CD4-positive, alpha-beta T cell treated with Interleukin-10 for 1 hour (primary cell): Measurements from ENCODE around the gene FLNA.
"Not testable (repeated sequence)": the region's sequence is repeated elsewhere in the genome, so short reads cannot be mapped to it uniquely, and the experiment has no call there.

Source experiments
- DNase-seq: peaks from one replicate; pipeline ENCODE4 v3.0.0-alpha.2; 2020

FLNA gene

DNA sequence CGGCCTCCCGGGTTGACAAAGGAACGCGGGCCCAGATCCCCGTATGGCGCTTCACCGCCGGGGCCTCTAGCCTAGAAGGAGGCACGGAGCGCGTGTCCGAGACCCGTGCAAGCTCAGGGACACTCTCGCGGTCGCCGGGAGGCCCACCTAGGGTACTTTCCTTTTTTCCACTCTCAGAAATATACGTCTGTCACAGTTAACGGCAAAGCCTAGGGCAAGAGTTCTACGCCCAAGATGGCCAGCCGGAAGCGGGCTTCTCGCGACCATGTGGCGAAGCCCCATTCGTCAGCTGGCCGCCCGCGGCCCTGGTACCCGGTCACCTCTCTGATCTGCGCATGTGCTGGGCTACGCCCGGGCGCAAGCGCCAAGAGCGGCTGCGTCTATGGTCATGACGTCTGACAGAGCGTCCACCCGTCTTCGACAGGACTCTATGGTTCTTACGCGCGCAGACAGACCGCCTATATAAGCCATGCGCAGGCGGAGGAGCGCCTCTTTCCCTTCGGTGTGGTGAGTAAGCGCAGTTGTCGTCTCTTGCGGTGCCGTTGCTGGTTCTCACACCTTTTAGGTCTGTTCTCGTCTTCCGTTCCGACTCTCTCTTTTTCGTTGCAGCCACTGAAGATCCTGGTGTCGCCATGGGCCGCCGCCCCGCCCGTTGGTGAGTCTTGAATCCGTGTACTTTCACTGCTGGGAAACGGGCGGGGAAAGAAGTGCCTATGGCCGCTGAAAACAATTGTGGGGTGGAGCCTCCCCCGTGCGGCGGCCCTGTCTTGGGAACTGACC is 23.6 kb upstream of the FLNA start, which contains the start of gene RPL10:
Gene RPL10 (plus strand): TSS at position 490 of the 780 bp plus-strand sequence. CDS start 143 bp downstream, at position 633.
- DNase-seq, result peak; percentile 95

DNA sequence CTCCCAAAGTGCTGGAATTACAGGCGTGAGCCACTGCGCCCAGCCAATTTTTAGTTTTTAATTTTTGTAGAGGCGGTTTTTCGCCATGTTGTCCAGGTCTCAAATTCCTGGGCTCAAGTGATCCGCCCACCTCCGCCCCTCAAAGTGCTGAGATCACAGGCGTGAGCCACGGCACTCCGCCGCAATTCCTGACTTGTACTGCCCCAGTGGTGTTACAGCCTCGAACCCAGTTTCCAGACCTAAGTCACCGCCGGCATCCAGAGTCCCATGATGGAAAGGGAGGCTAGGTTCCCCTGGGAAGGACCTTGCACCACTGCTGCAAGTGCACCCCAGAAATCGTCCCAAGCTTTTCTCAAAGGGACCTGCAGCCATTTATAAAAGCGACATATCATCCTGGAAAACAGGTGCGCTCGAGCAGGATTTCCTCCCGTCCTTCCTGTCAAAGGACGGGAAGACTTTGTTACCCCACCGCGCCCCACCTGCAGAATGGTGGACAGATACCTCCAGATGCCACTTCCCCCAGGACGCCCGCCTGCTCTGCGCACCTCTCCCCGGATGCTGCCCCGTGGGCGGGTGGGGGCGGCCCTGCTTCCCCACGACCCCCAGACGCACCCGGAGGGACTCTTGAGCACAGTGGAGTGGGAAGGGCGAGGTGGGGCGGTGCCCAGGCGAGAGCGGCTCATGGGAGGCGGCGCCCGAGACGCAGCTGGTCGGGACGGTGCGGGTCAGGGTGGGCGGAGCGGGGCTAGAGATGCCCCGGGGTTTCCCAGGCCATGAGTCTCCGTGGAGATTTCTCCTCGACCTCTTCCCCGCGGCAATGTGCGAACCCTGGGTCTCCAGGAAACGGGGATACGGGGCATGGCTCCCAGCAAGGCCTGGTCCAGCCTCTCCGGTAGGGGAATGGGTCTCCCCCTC is 22.8 kb upstream of the FLNA start:
- DNase-seq, result peak; percentile 61

GRCh38 chrX:154396363-154396762 is 21.9 kb upstream of the FLNA start:
- not testable (repeated sequence) for DNase-seq

GRCh38 chrX:154389812-154390747 is 15.6 kb upstream of the FLNA start:
- peak; percentile 50 for DNase-seq

GRCh38 chrX:154388649-154389048 is 14.2 kb upstream of the FLNA start:
- DNase-seq, result not testable (repeated sequence)

- not testable (repeated sequence) for DNase-seq
These were observed 13.7 kb upstream of the FLNA start for GRCh38 chrX:154388094-154388493.

DNA sequence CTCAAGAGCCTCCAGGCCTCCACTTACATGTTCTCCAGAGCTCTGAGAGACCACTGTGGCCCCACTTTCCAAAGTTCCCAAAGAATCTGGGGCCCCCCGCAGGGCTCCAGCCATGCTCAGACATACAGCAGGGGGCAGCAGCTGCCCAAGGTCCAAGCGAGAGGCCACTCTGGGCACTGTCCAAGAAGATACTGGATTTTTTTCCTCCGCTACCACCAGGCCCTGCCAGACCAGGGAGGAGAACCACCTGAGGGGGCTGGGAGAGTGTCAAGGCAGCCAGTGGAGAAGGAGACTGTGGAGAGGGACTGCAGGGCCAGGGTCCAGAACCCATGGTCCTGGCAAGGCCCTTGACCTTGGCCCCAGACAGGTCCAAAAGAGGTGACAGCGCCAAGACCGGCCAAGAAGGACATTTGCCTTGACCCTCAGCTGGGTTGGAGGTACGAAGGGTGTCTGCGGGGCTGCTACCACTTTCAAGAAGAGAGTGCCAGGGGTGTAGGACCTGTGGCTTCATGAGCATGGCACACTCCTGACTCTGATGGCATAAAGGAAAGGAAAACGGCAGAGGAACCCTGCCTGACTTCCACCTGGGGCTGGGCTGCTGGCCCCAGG is 10.0 kb upstream of the FLNA start:
- DNase-seq, result no peak

- no peak for DNase-seq
These were observed 9.2 kb upstream of the FLNA start for GRCh38 chrX:154383359-154384283.

- DNase-seq, result no peak
These were observed 8.1 kb upstream of the FLNA start for GRCh38 chrX:154382483-154383069.

DNA sequence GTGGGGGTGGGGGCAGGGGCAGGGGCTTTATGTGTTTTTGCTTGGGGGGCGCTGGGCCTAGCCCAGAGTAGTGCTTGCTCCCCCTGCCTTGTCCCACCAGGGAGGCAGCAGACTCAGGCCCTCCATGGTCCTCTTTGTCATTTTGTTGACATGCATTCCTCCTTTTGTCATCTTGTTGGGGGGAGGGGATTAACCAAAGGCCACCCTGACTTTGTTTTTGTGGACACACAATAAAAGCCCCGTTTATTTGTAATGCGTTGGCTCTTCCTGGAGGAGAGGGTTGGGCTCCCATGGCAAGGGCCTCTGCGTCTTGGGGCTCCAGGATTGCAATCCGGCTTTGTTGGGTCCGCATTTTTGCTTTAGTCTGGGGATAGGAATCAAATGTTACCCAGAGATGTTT is 6.8 kb upstream of the FLNA start:
- DNase-seq, result no peak

GRCh38 chrX:154380787-154381186 is 6.4 kb upstream of the FLNA start:
- DNase-seq, result no peak

DNA sequence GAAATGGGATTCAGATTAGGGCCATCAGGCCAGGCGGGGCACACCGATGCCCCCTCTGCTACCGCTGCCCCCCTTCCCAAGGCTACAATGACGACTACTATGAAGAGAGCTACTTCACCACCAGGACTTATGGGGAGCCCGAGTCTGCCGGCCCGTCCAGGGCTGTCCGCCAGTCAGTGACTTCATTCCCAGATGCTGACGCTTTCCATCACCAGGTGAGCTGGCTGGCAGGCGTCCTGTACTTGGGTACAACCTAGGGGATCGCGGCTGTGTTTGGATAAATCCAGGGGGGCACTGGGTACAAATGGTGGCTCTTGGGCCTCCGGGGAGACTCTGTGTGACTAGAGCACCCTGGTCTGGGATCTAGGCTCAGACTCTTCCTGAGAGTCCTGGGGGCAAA is 5.7 kb upstream of the FLNA start:
- DNase-seq, result no peak

- no peak for DNase-seq
These were observed 5.1 kb upstream of the FLNA start for GRCh38 chrX:154379569-154379951.

DNA sequence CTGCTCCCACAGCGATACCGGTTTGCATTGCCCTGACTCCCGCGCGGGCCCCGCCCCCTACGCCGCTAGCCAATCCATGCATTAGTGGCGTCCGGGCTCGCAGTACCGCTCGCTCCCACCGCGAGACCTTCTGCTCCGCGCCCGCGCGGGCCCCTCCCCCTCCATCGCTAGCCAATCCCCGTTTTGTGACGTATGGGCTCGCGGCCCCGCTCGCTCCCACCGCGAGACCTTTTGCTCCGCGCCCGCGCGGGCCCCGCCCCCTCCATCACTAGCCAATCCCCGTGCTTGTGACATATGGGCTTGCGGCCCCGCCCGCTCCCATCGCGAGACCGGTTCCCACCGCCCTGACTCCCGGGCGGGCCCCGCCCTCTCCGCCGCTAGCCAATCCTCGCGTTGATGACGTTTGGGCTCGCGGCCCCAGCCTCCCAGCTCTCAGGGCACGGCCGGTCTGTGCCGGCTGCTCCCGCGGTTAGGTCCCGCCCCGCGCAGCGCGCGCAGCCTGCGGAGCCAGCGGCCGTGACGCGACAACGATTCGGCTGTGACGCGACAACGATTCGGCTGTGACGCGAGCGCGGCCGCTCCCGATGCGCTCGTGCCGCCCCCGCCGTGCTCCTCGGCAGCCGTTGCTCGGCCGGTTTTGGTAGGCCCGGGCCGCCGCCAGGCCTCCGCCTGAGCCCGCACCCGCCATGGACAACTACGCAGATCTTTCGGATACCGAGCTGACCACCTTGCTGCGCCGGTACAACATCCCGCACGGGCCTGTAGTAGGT is 4.5 kb upstream of the FLNA start, which contains the start of gene EMD:
Gene EMD (plus strand): TSS at position 497 of the 770 bp plus-strand sequence. CDS start 190 bp downstream, at position 687.
- peak; percentile 97 for DNase-seq

DNA sequence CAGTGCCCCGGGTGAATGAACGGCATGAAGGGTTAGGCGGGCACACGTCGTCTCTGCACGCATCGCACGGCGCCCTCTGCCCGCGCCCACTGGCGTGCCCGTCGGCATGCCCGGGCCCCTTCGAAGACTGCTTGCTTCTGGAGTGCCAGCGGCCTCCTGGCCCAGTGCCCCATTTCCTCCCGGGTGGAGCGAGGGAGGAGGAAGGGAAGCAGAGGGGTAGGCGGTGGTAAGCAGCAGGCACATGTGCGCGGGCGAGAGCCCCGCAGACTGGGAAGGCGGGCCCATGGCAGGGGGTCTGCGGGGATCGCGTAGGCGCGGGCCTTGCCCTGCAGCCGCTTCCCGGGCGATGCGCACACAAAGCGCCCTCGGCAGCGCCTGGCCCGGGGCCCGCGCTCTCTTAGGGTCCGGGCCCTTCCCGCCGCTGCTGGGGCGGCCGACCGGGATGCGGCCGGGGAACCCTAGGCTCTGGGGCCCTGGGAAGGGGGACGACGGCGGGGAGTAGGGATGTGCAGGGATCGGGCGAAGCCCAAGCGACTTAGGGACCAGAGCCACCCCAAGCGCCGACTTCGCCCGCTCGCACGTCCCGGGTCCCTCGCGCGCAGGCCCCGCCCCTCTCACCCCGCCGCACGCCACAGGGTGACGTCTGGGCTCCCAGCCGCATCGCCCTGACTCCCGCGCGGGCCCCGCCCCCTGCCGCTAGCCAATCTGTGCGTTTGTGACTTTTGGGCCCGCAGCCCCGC is 3.8 kb upstream of the FLNA start:
- peak; percentile 52 for DNase-seq

DNA sequence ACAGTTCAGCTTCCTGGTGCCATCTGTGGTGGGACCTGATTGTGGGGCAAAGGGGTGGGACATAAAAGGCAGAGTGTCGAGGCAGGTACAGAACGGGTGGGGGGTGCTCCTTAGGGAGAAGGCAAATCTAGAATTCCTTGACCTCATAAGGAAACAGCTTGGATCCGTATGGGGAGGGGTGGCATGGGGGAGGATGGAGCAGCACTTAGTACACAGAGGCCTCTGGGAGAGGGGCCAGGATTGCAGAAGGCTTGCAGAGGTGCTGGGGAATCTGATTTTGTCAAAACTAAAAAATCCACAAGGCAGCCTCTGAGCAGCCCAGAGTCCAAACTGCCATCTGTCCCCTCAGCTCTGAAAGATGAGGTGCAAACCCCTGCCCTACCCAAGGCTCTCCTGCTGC is 2.3 kb upstream of the FLNA start:
- no peak for DNase-seq

DNA sequence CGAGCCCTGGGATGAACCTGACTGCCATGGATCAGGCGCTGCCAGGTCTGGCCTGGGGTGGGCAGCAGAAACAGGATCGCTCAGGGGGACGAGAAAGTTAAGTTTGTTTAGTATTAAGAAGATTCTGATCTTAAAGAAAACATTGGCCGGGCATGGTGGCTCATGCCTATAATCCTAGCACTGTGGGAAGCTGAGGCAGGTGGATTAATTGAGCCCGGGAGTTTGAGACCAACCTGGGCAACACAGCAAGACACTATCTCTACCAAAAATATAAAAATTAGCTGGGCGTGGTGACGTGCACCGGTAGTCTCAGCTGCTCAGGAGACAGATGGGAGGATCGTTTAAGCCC is 696 bp upstream of the FLNA start:
- no peak for DNase-seq

DNA sequence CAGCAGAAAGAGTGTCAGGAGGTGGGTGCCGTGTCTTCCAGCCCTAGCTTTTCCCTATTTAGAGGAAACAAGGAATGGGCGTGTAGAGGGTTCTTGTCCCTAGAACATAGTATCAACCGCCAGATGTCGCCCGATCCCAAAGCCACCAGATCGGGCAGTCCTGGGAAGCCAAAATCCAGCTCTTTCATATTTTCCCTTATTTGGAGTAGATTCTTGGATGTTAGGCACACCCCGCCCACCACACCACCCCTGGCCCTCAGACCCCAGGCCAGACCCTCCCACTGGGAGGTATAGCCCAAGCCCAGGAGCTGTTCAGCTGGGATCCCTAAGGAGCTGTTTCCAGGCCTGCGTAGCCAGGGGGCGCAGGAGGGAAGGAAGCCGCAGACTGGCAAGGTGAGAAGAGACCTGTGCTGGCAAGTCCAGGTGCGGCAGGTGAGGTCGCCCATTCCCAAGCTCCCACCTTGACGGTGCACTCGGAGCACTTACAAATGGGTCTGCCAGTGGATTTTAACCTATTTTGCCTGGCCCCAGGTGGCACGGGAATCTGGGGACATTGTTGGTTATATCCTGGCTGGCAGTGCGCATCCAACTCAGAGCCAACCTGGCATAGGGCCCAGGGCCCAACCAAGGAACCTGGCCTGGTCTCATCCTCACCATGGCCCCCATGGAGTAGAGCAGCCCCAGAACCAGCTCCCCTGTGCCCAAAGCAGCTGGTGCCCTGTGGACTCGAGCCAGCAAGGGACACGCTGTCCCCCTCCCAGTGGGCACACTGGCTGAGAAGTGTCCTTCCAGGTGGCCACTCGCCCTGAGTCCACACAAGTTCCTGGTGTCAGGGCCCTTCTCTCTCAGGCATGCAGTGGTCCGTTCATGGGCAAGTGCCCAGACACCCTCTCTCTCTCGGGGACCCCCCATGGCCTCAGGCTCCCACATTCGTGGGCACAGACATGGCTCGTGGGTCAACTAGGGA is 811 bp downstream of the FLNA start:
- no peak for DNase-seq
